ENCODE measurements around the gene PTPRT. TPM values are rescaled to one million over a fixed set of nuclear protein-coding genes. Genes with fewer than 3 reads are reported as not detected.

Gene PTPRT
- total RNA-seq, 1 donor, result 0.72 TPM

DNA sequence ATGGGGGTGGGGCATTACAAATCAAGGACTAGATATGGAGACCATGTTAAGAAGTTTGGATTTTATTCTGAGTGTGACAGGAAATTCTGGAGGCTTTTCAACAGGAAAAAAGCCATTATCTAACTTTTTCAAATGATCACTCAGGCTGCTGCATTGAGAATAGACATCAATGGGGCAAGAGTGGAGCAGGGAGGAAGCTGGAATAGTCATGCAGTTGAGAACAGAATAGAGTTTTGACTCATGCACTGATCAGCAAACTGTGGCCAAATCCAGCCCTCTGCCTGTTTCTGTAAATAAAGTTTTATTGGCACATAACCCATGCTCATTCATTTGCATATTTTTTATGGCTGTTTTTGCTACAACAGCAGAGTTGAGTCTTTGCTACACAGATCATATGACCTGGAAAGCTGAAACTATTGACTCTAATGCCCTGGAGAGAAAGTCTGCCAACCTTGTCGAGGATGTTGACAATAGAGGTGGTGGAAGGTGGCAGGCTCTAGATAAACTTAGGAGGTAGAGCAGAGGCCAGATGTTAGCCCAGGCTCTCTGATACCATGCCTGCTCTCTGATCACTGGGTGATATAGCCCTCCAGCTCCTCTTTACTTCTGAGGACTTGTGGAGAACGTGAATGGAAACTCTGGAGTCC lies 441.8 kb downstream of the PTPRT start:
- no peak for DNase-seq (ENCODE audit: low read depth)
- no peak overlapping the region for H3K4me3 ChIP-seq (ENCODE audit: low read depth, low read length)
- TF ChIP-seq, protein P1, sequence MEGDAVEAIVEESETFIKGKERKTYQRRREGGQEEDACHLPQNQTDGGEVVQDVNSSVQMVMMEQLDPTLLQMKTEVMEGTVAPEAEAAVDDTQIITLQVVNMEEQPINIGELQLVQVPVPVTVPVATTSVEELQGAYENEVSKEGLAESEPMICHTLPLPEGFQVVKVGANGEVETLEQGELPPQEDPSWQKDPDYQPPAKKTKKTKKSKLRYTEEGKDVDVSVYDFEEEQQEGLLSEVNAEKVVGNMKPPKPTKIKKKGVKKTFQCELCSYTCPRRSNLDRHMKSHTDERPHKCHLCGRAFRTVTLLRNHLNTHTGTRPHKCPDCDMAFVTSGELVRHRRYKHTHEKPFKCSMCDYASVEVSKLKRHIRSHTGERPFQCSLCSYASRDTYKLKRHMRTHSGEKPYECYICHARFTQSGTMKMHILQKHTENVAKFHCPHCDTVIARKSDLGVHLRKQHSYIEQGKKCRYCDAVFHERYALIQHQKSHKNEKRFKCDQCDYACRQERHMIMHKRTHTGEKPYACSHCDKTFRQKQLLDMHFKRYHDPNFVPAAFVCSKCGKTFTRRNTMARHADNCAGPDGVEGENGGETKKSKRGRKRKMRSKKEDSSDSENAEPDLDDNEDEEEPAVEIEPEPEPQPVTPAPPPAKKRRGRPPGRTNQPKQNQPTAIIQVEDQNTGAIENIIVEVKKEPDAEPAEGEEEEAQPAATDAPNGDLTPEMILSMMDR (IDR thresholded peaks at IDR 0.05; ENCODE audit: insufficient read depth, low read length), result no peak

DNA sequence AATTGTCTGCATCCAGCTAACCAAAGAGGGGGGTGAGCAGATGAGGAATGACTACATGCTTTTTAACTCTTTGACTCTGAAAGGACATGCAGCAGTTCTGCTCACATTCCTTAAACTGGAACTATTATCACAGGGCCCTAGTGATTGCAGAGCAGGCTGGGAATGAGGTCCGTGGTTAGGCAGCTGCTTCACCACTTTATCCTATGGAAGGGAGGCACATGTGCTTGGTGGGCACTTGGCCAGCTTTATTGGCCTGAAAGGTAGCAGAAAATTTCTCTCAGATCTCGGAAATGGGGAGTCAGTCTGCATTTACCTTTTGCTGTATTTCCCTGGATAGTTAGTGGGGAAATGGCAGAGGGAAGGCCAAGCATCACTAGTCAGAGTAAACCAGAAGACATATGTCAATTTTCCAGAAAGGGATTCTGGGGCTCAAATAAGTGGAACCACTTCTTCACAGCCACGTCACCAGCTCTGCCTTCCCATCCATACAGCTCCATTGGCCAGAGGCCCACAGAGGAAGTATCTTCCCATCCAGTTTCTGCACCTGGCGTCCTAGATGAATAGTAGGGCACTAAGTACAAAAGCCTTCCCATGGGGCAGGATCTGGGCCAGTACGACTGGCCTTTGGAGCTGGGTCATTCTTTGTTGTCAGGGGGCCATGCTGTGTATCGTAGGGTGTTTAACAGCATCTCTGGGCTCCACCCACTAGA lies 444.8 kb downstream of the PTPRT start:
- TF ChIP-seq, protein P1 (IDR thresholded peaks at IDR 0.05; ENCODE audit: insufficient read depth, low read length), result no peak
- H3K4me3 ChIP-seq (ENCODE audit: low read depth, low read length), result no peak overlapping the region
- no peak for DNase-seq (ENCODE audit: low read depth)

DNA sequence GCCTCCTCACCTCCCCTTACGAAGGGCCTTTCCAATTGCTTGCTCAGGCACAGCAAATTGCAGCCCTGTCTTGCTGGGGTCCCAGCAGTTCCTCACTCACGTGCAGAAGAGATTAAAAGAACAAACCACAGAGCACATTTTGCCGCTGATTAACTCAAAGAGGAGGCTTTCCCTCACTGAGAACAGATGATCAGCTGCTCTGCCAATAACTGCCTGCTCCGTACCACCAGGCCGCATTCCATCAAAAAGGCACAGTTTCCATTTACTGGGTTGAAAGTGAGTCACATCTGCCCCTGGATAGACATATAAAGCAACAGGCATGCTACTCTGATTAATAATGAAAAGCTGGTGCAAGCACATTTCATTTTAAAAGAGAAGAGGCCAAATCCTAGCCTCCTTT lies 446.8 kb downstream of the PTPRT start:
- H3K4me3 ChIP-seq (ENCODE audit: low read depth, low read length), result no peak overlapping the region
- DNase-seq (ENCODE audit: low read depth), result no peak

DNA sequence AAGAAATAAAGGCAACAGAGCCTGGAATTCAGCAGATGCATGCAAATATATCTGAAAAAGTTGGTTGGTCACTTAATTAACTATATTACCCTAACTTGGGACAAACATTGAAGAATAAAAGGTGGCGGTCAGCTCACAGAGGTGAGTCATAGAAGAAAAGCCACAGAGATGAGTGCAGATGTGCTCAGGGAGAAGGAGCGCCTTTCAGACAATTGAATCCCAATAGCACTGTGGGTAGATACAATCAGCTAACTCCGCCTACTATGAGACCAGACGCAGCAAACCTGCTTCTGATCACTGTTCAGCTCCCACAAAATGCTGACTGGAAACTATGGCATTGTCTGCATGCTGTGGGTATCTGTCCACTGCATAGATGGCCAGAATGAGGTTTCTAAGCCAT lies 447.8 kb downstream of the PTPRT start:
- no peak overlapping the region for H3K4me3 ChIP-seq (ENCODE audit: low read depth, low read length)
- TF ChIP-seq, protein P1 (IDR thresholded peaks at IDR 0.05; ENCODE audit: insufficient read depth, low read length), result no peak
- no peak for DNase-seq (ENCODE audit: low read depth)

More for the DNA sequence above, 446.8 kb downstream of the PTPRT start:
- TF ChIP-seq, protein P1 (IDR thresholded peaks at IDR 0.05; ENCODE audit: insufficient read depth, low read length), result no peak

GRCh38 chr20:42740226-42740870 lies 449.4 kb downstream of the PTPRT start:
- TF ChIP-seq, protein P1 (IDR thresholded peaks at IDR 0.05; ENCODE audit: insufficient read depth, low read length), result no peak
- DNase-seq (ENCODE audit: low read depth), result no peak
- no peak overlapping the region for H3K4me3 ChIP-seq (ENCODE audit: low read depth, low read length)

GRCh38 chr20:42739683-42740082 lies 450.0 kb downstream of the PTPRT start:
- no peak for DNase-seq (ENCODE audit: low read depth)
- TF ChIP-seq, protein P1 (IDR thresholded peaks at IDR 0.05; ENCODE audit: insufficient read depth, low read length), result no peak
- H3K4me3 ChIP-seq (ENCODE audit: low read depth, low read length), result no peak overlapping the region
